Ureter (tissue), 1 donor: ENCODE data around the gene ARHGAP22. TPM values are rescaled to one million over a fixed set of nuclear protein-coding genes. Genes with fewer than 3 reads are reported as not detected.
"Not testable (repeated sequence)": the region's sequence is repeated elsewhere in the genome, so short reads cannot be mapped to it uniquely, and the experiment has no call there.

Source experiments
- DNase-seq: peaks from one replicate; pipeline ENCODE4 v3.0.0-alpha.2; 2020; ENCODE audit warnings: low spot score
- total RNA-seq: library from RNA; stranded (reverse); gene quantifications from one replicate; pipeline ENCODE4 v1.2.4, GENCODE V29; 2023
- donor health status: DM: yes; HTN: yes; CAD: no.

ARHGAP22 gene, protein sequence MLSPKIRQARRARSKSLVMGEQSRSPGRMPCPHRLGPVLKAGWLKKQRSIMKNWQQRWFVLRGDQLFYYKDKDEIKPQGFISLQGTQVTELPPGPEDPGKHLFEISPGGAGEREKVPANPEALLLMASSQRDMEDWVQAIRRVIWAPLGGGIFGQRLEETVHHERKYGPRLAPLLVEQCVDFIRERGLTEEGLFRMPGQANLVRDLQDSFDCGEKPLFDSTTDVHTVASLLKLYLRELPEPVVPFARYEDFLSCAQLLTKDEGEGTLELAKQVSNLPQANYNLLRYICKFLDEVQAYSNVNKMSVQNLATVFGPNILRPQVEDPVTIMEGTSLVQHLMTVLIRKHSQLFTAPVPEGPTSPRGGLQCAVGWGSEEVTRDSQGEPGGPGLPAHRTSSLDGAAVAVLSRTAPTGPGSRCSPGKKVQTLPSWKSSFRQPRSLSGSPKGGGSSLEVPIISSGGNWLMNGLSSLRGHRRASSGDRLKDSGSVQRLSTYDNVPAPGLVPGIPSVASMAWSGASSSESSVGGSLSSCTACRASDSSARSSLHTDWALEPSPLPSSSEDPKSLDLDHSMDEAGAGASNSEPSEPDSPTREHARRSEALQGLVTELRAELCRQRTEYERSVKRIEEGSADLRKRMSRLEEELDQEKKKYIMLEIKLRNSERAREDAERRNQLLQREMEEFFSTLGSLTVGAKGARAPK
- total RNA-seq, result 4.6 TPM

DNA sequence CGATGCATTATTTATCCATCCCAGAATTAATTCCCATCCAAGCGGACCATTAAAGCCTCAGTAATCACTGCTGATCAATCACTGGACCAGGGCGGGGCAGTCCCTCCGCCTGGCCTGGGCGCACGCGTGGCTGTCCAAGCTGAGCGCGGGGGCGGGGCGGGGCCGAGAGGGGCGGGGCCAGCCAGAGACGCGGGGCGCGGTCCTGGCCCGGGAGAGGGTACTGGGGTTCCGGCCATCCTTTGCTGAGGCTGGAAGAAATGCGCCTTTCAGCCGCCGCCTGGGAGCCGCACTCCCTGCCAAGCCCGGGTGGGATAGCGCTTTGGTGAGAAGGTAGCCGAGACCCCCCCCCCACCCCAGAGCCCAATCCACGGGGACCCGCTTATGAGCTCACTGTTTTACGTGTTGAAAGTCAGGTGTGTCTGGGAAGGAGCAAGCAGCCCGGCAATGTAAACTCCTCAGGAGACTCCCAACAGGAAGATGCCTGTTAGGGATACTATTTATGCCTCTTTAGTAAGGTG is at the start of gene ARHGAP22:
ARHGAP22 (minus strand) TSS at position 83 of the 518 bp plus-strand sequence. CDS start 277 bp downstream, outside the sequence.
- peak; percentile 44 for DNase-seq

DNA sequence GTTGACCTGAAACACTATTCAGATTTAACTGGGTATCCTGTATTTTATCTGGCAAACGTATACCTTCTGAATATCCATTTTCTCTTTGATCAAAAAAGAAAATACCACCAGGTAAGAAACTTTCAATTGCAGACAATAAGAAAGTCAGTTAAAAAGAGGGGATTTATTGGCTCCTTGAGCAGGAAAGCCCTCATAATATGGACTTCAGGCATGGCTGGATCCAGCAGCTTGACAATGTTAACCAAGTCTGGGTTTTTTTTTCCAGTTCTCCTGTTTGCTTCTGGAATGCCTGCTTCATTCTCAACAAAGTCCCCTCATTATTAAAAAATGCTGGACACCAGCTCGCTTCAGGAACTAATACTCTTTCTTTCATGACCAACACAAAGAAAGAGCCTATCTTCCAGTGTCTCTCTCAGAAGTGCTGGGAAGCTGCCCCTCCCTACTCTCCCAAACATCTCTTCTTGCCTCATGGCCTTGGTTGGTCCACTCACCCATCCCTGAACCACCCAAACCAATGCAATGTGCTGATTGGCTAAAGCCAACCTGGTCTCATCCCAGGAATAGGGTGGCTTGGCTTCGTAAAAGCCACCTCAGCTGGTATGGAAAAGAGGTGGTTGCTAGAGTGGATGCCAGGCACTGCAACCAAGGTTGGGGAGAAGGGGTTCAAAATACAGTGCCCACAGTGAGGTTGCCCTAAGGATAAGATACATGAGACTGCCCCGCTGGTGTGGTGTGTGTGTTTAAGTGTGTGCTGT is 49.2 kb upstream of the ARHGAP22 start:
- DNase-seq, result no peak

DNA sequence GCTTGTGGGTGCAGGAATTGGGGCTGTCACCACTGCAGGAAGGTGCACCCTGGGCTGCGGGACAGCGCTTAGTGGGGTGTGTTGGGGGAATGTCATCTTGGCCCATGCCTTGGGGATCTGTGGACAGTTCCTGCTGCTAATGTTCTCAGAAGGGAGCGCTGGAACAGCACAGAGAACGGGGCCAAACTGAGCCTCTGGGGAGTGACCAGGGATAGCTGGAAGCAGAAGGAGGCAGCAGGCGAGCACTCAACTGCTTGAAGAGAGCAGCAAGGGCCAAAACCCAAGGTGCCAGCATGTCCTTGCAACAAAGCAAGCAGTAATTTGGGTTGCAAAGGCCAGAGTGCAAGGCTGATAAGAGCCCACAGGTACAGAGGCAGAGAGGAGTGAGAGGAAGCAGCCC is 48.5 kb upstream of the ARHGAP22 start:
- no peak for DNase-seq

DNA sequence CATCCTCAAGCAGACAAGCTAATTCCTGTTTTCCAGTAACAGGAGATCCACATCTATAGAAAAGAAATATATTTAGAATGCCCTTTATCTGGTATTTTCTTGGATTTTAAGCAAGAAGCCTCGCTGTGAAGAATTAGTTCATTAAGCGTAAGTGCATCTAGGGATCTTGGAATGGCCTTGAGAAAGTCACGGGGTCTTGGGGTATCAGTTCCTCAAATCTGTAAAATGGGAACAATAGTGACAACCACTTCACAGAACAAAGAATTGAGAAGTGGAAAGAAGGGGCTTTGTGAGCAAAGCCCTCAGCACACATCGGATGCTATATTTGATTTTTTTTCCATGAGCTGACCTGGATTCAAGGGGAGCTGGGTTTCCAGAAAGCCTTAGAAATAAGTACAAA is 47.5 kb upstream of the ARHGAP22 start:
- DNase-seq, result no peak

DNA sequence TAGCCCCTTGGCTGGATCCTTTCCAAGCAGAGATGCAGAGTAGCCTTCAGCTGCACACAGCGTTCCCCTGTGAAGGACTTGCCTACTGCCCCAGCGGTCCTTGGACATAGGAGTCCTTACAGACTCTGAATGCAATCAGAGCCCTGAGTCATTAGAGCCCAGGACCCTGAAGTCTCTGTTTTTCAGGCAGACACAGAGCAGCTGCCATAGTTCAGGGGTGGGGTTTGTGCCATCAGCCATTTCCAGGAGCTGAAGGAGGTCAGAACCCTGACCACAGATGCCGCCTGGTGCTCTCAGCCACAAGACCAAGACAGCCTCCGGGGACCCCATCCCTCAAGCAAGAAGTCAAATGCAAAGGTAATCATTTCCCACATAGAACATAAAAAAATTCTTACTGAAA is 47.0 kb upstream of the ARHGAP22 start:
- DNase-seq, result no peak

DNA sequence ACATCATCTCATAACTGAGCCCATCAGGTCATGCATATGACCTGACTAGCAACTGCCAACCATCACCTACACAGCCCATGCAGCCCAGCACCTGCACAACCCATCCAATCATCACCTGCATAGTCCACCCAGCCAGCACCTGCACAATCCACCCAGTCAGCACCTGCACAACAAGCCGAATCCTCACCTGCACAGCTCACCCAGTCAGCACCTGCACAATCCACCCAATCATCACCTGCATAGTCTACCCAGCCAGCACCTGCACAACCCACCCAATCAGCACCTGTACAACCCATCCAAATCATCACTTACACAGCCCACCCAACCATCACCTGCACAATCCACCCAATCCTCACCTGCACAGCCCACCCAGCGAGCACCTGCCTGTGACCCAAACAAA is 46.4 kb upstream of the ARHGAP22 start:
- no peak for DNase-seq

DNA sequence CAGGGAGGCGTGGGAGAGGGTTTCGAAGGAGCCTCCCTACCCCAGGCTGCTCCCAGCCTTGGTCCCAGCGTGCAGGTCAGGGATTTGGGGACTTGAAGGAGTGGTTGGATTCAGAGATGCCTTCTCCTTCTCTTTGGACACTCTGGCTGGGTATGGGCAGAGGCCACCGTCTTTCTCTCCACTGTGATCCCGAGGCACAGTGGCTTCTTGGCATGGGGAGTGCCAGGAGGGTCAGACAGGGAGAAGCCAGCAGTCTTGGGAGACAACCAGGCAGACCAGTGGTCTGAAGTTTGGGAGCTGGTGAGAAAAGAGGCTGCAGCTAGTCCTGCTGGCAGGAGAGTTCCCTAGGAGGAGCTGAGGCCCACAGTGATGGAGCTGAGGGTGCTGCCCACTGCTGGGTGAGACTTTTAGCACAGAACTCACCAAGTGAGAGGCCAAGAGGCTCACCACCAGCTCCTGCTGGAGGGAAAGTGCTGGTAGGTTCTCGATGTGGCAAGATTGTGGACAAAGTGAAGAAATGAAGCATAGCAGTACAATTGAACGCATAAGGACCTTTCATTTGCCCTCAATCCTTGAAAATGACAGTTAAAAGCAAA is 44.6 kb upstream of the ARHGAP22 start:
- DNase-seq, result no peak

DNA sequence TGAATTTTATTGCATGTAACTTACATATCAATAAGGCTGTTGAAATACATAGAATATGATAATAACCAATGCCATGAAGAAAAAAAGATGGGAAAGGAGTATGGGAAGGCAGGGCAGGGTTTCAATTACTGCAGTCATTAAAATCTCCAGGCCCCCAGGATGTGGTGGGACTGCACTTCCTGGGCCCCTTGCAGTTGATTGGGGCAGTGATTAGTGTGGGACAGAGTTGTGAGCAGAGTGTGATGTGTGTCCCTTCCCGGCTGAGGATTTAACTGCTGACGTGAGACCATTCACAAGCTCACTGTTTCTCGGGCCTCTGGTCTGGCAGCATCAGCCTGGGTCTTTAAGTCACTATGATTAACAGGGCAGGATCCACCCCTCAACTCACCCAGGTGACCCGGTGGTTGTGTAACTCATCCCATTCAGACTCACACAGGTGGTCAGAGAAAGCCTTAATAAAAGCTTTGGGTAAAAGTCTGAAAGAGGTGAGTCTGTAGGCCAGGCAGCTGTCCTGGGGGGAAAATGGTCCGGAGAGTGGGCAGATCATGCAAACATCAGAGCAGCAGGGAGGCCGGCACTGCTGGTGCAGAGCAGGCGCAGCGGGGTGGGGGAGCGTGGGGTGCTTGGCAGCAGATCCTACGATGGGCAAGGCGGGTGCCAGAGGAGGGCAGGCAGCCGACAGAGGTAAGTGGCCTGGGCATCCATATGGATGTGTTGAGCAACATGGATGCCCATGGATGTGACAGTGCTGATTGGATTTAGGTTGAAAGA is 43.5 kb upstream of the ARHGAP22 start:
- DNase-seq, result no peak

DNA sequence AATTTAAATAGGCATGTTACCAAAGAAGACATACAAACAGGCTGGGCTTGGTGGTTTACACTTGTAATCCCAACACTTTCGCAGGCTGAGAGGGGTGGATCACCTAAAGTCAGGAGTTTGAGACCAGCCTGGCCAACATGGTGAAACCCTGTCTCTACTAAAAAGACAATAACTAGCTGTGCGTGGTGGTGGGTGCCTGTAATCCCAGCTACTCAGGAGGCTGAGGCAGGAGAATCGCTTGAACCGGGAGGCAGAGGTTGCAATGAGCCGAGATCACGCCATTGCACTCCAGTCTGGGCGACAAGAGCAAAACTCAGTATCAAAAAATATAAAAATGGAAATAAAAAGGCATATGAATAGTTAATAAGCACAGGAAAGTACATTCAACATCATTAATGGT is 42.2 kb upstream of the ARHGAP22 start:
- not testable (repeated sequence) for DNase-seq

DNA sequence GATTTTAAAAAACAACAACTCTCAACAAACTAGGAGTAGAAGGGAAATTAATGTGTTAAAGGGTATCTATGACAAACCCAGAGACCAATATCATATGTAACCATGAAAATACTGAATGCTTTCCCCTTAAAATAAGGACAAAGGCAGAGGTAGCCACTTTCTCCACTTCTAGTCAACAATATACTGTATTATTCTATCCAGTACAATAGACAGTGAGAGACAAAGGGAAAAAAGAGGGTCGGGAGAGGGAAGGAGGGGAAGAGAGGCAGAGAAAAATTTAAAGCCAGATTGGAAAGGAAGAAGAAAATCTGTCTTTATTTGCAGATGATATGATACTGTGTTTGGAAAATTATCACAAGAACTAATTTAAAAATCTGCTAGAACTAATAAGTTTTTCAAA is 40.7 kb upstream of the ARHGAP22 start:
- DNase-seq, result no peak

DNA sequence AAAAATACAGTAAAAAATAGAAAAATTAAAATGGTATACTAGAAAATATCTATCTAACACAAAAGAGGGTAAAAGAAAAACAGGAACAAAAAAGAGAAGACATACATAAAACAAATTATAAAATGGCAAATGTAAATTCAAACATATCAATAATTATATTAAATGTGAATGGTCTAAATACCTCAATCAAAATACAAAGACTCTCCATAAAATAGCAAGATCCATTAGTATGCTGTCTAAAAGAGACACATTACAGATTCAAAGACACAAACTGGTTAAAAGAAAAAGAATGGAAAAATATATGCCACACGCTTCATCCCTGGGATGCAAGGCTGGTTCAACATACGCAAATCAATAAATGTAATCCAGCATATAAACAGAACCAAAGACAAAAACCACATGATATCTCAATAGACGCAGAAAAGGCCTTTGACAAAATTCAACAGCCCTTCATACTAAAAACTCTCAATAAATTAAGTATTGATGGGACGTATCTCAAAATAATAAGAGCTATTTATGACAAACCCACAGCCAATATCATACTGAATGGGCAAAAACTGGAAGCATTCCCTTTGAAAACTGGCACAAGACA is 36.3 kb upstream of the ARHGAP22 start:
- DNase-seq, result not testable (repeated sequence)

DNA sequence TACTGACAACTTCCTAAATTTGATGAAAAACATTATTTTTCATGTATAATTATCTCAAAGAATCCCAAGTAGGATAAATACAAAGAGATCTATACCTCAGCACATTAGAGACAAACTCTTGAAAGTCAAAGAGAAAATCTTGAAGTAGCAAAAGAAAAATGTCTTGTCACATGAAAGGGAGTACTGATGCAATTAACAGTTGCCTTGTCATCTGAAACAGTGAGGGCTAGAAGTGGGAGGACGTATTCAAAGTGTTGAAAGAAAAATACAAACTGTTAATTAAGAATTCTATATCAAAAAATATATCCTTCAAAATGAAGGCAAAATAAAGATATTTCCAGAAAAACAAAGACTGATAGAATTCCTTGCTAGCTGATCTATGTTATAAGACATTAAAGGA is 35.5 kb upstream of the ARHGAP22 start:
- DNase-seq, result no peak

DNA sequence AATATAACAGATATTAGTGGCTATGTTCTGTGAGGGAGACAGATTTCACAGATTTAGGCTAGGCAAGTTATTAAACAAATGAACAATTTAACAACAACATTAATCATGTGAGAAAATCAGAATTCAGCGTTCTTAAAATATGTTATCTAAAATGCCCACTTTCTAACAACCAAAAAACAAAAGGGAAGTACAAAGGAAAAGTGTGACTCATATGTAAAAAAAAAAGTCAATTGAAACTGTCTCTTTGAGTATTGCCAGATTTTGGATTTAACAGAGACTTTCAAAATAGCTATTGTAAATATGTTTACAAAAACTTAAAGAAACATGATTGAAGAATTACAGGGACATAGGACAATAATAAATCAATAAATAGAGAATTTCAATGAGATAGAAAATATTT is 34.8 kb upstream of the ARHGAP22 start:
- no peak for DNase-seq

DNA sequence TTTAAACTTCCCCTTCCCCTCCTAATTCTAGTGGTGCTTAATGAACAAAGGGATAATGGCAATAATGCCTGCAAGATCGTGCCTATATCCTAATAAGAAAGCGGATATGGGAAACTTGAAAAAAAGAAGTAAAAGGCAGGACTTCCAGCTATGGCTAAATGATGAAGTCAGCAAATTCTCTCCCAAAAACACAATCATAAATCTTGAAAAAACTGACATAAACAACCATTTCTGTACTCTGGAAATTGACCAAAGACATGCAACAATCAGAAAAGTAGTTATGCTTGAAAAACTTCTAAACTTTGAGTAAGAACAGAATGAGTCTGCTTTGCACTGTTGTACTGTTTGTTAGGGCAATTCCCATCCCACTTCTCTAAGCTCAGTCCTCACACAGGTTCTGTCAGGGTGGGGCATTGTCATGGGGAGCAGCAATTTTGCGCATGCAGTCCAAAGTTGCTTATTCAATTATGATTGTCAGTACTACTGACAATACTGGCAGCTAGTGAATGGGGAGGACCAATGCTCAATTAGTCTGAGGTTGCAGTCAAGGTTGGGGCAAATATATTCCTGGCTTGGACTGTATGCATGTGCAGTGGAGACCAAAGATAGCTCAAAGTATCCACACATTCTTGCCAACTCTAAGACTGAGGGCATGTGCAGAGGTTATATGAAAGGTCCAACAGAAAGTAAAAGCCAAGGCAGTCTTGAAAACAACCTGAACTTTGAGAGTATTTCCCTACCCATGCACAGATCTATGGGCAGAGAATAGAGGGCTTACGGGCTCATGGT is 34.1 kb upstream of the ARHGAP22 start:
- no peak for DNase-seq

DNA sequence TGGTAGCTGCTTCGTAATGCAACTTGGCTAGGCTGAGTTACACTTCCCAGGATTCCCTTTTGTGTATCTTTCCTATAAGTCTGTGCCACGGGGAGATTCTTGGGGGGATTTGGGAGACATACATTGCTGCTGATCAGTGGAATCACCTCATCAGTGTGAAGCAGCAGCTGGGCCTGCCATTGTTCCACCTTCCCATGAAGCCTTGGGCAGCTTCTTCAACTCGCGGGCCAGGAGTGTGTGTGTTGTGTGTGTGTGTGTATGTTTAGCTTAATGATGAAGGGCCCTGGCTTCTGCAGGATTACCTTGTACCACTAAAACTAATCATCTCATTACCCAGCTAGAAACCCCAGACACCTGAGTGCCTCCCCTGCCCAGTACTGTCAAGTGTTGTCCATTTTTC is 33.3 kb upstream of the ARHGAP22 start:
- DNase-seq, result no peak

DNA sequence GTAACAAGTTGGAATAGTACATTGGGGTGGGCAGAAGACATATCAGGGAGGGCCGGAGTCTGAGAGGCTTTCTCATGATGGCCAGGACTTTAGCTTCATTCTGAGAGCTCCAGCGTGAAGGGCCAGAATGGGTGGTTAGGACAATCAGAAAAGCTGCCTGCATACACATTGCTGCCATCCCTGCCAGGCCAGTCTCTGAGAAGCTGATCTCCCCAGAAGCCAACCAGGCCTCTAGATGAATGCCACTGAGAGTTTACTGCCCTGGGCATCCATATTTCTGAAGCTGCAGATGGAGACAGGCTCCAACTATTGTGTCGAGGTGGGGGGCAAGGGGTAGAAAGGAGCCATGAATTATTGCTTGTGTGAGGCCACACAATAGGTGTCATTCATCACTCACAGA is 32.0 kb upstream of the ARHGAP22 start:
- no peak for DNase-seq

DNA sequence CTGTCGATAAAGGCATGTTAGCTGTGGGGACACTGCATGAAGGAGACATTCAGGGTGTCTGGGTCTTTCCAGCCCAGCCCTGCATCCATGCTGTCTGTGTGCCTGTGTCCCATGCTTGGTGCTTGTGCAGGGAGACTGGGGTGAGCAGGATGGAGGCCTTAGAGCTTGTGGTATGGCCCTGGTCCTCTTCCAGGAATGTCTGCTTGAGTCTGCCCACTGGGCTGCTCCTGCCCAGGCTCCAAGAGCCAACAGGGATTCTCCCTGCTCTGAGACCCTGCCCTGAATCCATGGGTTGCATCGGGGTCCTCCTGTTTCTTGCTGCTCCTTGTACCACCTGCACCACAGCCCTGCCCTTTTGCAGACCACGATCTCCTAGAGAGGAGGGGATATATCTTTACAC is 31.4 kb upstream of the ARHGAP22 start:
- DNase-seq, result no peak

DNA sequence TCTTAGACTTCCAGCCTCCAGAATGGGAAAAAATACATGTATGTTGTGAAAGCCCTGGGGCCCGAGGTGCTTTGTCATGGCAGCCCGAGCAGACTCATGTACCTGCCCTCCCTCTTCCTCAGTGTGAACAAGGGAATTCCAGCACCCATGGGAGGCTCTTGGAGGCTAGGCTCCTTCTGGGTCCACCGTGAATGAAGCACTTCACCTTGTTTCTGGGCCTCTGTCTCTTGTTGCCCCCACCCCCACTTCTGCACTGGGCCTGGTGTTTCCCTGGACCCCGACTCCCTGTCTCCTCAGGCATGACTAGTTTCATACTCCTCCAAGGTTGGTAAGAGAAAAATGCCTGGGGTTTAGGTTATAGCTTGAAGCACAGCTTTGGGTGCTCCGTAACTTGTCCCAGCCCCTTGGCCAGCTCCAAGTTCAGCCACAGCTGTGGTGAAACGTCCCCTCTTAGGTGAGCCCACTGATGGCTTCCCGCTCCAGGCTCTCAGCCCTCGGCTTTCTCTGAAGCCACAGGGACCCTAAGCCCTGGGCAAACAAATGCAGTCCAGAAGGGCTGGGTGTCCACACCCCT is 30.2 kb upstream of the ARHGAP22 start:
- no peak for DNase-seq

DNA sequence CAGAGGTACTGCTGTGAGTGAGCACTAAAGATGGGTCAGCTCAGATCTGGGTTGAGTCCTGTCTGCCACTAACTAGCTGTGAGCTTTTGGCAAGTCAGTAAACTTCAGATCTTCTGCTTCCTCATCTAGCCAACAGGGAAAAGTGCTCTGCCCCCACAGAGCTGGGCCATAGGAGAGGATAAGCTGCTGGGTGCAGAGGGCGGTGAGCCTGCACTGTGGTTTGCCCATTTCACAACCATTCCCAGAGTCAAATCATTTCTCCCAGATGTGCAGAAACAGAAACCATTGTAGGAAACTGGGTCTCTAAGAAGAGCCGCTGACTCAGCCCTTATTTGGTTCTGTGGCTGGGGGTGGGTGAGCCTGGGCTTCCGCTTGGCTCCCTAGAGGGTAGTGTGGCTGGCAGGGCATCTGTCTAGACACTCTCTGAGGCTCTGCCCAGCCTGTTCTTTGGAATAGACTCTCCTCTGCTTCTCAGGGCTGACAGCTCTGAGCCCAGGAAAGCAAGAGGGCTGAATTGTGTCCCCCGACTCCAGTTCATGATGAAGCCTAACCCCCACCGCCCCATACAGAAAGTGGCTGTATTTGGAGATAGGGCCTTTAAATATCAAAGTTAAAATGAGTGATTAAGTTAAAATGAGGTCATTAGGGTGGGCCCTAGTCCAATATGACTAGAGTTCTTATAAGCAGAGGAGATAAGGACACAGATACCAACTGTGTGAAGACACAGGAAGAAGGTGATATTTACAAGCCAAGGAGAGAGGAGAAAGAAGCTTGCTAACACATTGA is 29.5 kb upstream of the ARHGAP22 start:
- DNase-seq, result no peak
